H9 (cell line): ENCODE measurements around the gene CCNG1. TPM values are rescaled to one million over a fixed set of nuclear protein-coding genes. Genes with fewer than 3 reads are reported as not detected.

Experiments
- DNase-seq: peaks from one replicate; pipeline ENCODE4 v3.0.0-alpha.2; 2017
- H2AFZ ChIP-seq: one replicate; pipeline ENCODE4 v1.6.1; 2013; ENCODE audit warnings: mild to moderate bottlenecking, low read length, control low read depth, moderate library complexity
- H2AK5ac ChIP-seq: 2 replicates; pipeline ENCODE4 v1.6.1; 2013; ENCODE audit warnings: low read length, control low read depth, mixed read lengths; ENCODE audit not compliant: insufficient read length
- H2BK120ac ChIP-seq: one replicate; pipeline ENCODE4 v1.6.1; 2013; ENCODE audit warnings: low read depth, mild to moderate bottlenecking, low read length, control low read depth, inconsistent platforms; ENCODE audit not compliant: poor library complexity, severe bottlenecking
- H2BK12ac ChIP-seq: 2 replicates; pipeline ENCODE4 v1.6.1; 2013; ENCODE audit warnings: low read length, control low read depth, mixed read lengths, low read depth; ENCODE audit not compliant: insufficient read length
- H2BK15ac ChIP-seq: 2 replicates; pipeline ENCODE4 v1.6.1; 2013; ENCODE audit warnings: low read depth, low read length, control low read depth
- H2BK20ac ChIP-seq: one replicate; pipeline ENCODE4 v1.6.1; 2013; ENCODE audit warnings: low read depth, mild to moderate bottlenecking, low read length, control low read depth, inconsistent platforms; ENCODE audit not compliant: poor library complexity, severe bottlenecking
- H2BK5ac ChIP-seq: 2 replicates; pipeline ENCODE4 v1.6.1; 2013; ENCODE audit warnings: low read length, control low read depth, mixed read lengths; ENCODE audit not compliant: insufficient read length
- H3K14ac ChIP-seq: 2 replicates; pipeline ENCODE4 v1.6.1; 2013; ENCODE audit warnings: low read length, control low read depth; ENCODE audit not compliant: insufficient read depth
- H3K18ac ChIP-seq: 2 replicates; pipeline ENCODE4 v1.6.1; 2013; ENCODE audit warnings: low read depth, mild to moderate bottlenecking, mixed read lengths, low read length, control low read depth; ENCODE audit not compliant: insufficient read length
- H3K23ac ChIP-seq: 2 replicates; pipeline ENCODE4 v1.6.1; 2013; ENCODE audit warnings: low read length, control low read depth, mixed read lengths, low read depth; ENCODE audit not compliant: insufficient read length
- H3K23me2 ChIP-seq: 2 replicates; pipeline ENCODE4 v1.6.1; 2013; ENCODE audit warnings: low read depth, mild to moderate bottlenecking, mixed read lengths, low read length, control low read depth; ENCODE audit not compliant: insufficient read length, poor library complexity, severe bottlenecking
- H3K27ac ChIP-seq: 2 replicates; pipeline ENCODE4 v1.5.1; 2013; ENCODE audit warnings: low read length, control low read depth, mixed read lengths, low read depth; ENCODE audit not compliant: insufficient read length
- H3K27me3 ChIP-seq: 2 replicates; pipeline ENCODE4 v1.6.1; 2013; ENCODE audit warnings: low read length, control low read depth, inconsistent platforms; ENCODE audit not compliant: insufficient read depth
- H3K4ac ChIP-seq: 2 replicates; pipeline ENCODE4 v1.6.1; 2013; ENCODE audit warnings: low read depth, mild to moderate bottlenecking, control low read depth, inconsistent platforms, low read length, moderate library complexity
- H3K4me1 ChIP-seq: 2 replicates; pipeline ENCODE4 v1.6.1; 2013; ENCODE audit warnings: low read length, control low read depth, inconsistent platforms; ENCODE audit not compliant: insufficient read depth
- H3K4me2 ChIP-seq: 2 replicates; pipeline ENCODE4 v1.6.1; 2013; ENCODE audit warnings: low read length, control low read depth, mixed read lengths; ENCODE audit not compliant: insufficient read length, insufficient read depth
- H3K56ac ChIP-seq: 2 replicates; pipeline ENCODE4 v1.6.1; 2013; ENCODE audit warnings: low read depth, mild to moderate bottlenecking, mixed read lengths, low read length, control low read depth; ENCODE audit not compliant: insufficient read length
- H3K79me1 ChIP-seq: 2 replicates; pipeline ENCODE4 v1.6.1; 2013; ENCODE audit warnings: low read depth, mild to moderate bottlenecking, moderate library complexity, low read length, control low read depth, inconsistent platforms; ENCODE audit not compliant: insufficient read depth, poor library complexity, severe bottlenecking
- H3K79me2 ChIP-seq: 2 replicates; pipeline ENCODE4 v1.6.1; 2013; ENCODE audit warnings: low read length, control low read depth, inconsistent platforms; ENCODE audit not compliant: insufficient read depth
- H3K9ac ChIP-seq: 2 replicates; pipeline ENCODE4 v1.6.1; 2013; ENCODE audit warnings: low read length, control low read depth, mixed read lengths; ENCODE audit not compliant: insufficient read length; ENCODE audit errors: extremely low read depth
- H3K9me3 ChIP-seq: one replicate; pipeline ENCODE4 v1.6.1; 2013; ENCODE audit warnings: low read depth, low read length, inconsistent platforms; ENCODE audit not compliant: control insufficient read depth
- H3T11ph ChIP-seq: one replicate; pipeline ENCODE4 v1.6.1; 2013; ENCODE audit warnings: mild to moderate bottlenecking, low read length, control low read depth, inconsistent platforms
- H4K20me1 ChIP-seq: one replicate; pipeline ENCODE4 v1.6.1; 2013; ENCODE audit not compliant: control insufficient read depth, insufficient read length, insufficient read depth
- H4K5ac ChIP-seq: 2 replicates; pipeline ENCODE4 v1.6.1; 2013; ENCODE audit warnings: low read depth, mild to moderate bottlenecking, mixed read lengths, low read length, control low read depth; ENCODE audit not compliant: insufficient read length
- H4K8ac ChIP-seq: replicated peaks from 2 replicates; pipeline ENCODE4 v1.6.1; 2013; ENCODE audit warnings: low read length, control low read depth, mixed read lengths, low read depth; ENCODE audit not compliant: insufficient read length
- H4K91ac ChIP-seq: 2 replicates; pipeline ENCODE4 v1.6.1; 2013; ENCODE audit warnings: low read depth, mild to moderate bottlenecking, moderate library complexity, mixed read lengths, low read length, control low read depth; ENCODE audit not compliant: insufficient read length
- H3K27ac Mint-ChIP-seq, 3 experiments: 2 replicates in 2 of 3; 3 replicates in 1 of 3; pipeline ENCODE4 v1.8.0; 2020 to 2021; ENCODE audit warnings: mixed read lengths in 3 of 3, mild to moderate bottlenecking in 1 of 3, moderate library complexity in 1 of 3
- H3K27me3 Mint-ChIP-seq: 2 replicates; pipeline ENCODE4 v1.8.0; 2021; ENCODE audit warnings: low read depth, mild to moderate bottlenecking, moderate library complexity, mixed read lengths
- H3K36me3 Mint-ChIP-seq, 3 experiments: 2 replicates in 2 of 3; 3 replicates in 1 of 3; pipeline ENCODE4 v1.8.0; 2020 to 2021; ENCODE audit warnings: low read depth in 3 of 3, mixed read lengths in 3 of 3; ENCODE audit not compliant: insufficient read depth in 1 of 3
- H3K4me1 Mint-ChIP-seq, 2 experiments: 2 replicates each; pipeline ENCODE4 v1.8.0; 2020; ENCODE audit warnings: mixed read lengths in 2 of 2
- H3K4me3 Mint-ChIP-seq, 2 experiments: 2 replicates in 1 of 2; 3 replicates in 1 of 2; pipeline ENCODE4 v1.8.0; 2020 to 2021; ENCODE audit warnings: mild to moderate bottlenecking in 2 of 2, mixed read lengths in 2 of 2, moderate library complexity in 1 of 2
- H3K9me3 Mint-ChIP-seq, 2 experiments: 2 replicates in 1 of 2; 3 replicates in 1 of 2; pipeline ENCODE4 v1.8.0; 2020; ENCODE audit warnings: mild to moderate bottlenecking in 2 of 2, mixed read lengths in 2 of 2, moderate library complexity in 1 of 2
- WGBS: extraction: QIAGEN DNeasy Blood & Tissue Kit; methylation state at CpG from one replicate; pipeline ENCODE4 v1.1.7; 2013; ENCODE audit warnings: missing lambda C conversion rate, low lambda C conversion rate, mixed read lengths; ENCODE audit not compliant: insufficient read length; ENCODE audit errors: extremely low coverage; 5-methylcytosine and 5-hydroxymethylcytosine counted together
- total RNA-seq: library from RNA; stranded (reverse); gene quantifications from 2 replicates; pipeline ENCODE4 v1.2.1, GENCODE V29; 2021
- TF ChIP-seq, protein P1 (sequence below): fragments of 200-600 bp; sonication (generic); conservative IDR thresholded peaks from 3 replicates; pipeline ENCODE4 v1.8.0; 2021; ENCODE audit warnings: antibody characterized with exemption, mild to moderate bottlenecking

CCNG1 gene
- total RNA-seq, 1 experiment from 2014 or later, result 521 TPM

DNA sequence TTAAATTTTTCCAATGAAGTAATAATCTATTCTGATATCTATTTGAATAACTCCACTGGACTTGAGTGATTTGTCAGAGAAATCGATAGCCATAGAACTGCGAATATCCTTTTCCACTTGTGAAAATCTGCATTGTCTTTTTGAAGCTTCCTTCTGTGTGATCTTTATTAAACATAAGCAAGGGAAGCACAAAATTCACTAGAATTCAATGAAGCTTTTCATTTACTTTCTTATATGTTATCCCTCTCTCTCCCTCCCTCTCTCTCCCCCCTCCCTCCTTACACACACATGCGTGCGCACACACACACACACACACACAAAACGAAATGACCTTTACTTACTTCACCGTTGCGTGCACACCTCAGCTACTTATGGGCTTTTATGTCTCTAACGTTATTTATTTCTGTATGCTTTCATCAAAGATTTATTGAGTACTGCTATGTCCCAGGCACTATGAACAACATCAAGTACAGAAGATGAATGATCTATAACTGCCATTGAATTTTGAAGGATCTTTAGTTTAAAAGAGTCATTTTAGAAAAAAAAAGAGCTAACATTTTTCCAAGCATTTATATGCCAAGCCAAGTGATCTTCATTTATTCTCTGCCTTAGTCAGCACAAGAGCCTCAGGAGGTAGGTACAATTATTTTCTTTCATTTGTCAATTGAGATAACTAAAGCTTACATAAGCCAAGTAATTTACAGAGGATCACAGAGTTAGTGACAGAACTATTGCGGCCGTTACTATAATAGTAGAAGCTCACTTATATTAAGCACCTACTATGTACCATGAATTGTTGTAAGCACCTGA is 32.8 kb upstream of the CCNG1 start:
- no peak overlapping the region for H3K23ac ChIP-seq
- no peak overlapping the region for H2AFZ ChIP-seq
- WGBS, result no CpG with 5 or more reads among the region's 10 CpGs
- H3K4ac ChIP-seq, result no peak overlapping the region
- no peak overlapping the region for H4K5ac ChIP-seq
- no peak overlapping the region for H3K27ac ChIP-seq
- no peaks in the 10 kb centered on the region for H3K9me3 ChIP-seq
- no peak overlapping the region for H2BK15ac ChIP-seq
- no peak overlapping the region for H3K18ac ChIP-seq
- H2BK20ac ChIP-seq, result no peak overlapping the region
- H3K23me2 ChIP-seq, result no peaks in the 10 kb centered on the region
- no peak overlapping the region for H2BK12ac ChIP-seq
- H3T11ph ChIP-seq, result no peak overlapping the region
- no peaks in the 10 kb centered on the region for H4K20me1 ChIP-seq
- no peaks in the 10 kb centered on the region for H3K79me1 ChIP-seq
- H3K4me1 Mint-ChIP-seq, result peaks cover 5 to 6% of the 10 kb centered on the region in 2 experiments; a peak in 3 of 4 replicates
- no peak overlapping the region for H3K56ac ChIP-seq
- H3K9ac ChIP-seq, result no peak overlapping the region
- TF ChIP-seq, protein P1, sequence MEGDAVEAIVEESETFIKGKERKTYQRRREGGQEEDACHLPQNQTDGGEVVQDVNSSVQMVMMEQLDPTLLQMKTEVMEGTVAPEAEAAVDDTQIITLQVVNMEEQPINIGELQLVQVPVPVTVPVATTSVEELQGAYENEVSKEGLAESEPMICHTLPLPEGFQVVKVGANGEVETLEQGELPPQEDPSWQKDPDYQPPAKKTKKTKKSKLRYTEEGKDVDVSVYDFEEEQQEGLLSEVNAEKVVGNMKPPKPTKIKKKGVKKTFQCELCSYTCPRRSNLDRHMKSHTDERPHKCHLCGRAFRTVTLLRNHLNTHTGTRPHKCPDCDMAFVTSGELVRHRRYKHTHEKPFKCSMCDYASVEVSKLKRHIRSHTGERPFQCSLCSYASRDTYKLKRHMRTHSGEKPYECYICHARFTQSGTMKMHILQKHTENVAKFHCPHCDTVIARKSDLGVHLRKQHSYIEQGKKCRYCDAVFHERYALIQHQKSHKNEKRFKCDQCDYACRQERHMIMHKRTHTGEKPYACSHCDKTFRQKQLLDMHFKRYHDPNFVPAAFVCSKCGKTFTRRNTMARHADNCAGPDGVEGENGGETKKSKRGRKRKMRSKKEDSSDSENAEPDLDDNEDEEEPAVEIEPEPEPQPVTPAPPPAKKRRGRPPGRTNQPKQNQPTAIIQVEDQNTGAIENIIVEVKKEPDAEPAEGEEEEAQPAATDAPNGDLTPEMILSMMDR, result no peak
- H4K8ac ChIP-seq, result no peak overlapping the region
- H3K4me3 Mint-ChIP-seq, result no peak overlapping the region
- no peaks in the 10 kb centered on the region for H3K4me1 ChIP-seq
- no peak overlapping the region for H3K4me2 ChIP-seq
- no peaks in the 10 kb centered on the region for H3K27me3 Mint-ChIP-seq
- no peak overlapping the region for H2AK5ac ChIP-seq
- H3K27me3 ChIP-seq, result no peaks in the 10 kb centered on the region
- H3K9me3 Mint-ChIP-seq, result no peaks in the 10 kb centered on the region
- no peak overlapping the region for H3K14ac ChIP-seq
- H4K91ac ChIP-seq, result no peak overlapping the region
- no peaks in the 10 kb centered on the region; a peak in 1 of 7 replicates for H3K36me3 Mint-ChIP-seq
- H2BK5ac ChIP-seq, result no peak overlapping the region
- no peak for DNase-seq
- H2BK120ac ChIP-seq, result no peak overlapping the region
- H3K27ac Mint-ChIP-seq, result no peak overlapping the region
- H3K79me2 ChIP-seq, result no peaks in the 10 kb centered on the region
